Prostate gland (tissue), 2 donors: ENCODE data around the gene PTPRD.

ENCODE experiments used
- CTCF ChIP-seq, 4 experiments: fragments of 200-600 bp in 2 of 4; fragments of 450-650 bp in 2 of 4; sonication (generic) in 2 of 4; IDR thresholded peaks; 1 replicate in 3 of 4; 2 replicates in 1 of 4; pipeline ENCODE4 v1.5.1; 2016 to 2019; ENCODE audit warnings: antibody characterized with exemption in 4 of 4, mild to moderate bottlenecking in 2 of 4, moderate library complexity in 2 of 4
- POLR2A ChIP-seq: fragments of 450-650 bp; IDR thresholded peaks from one replicate; pipeline ENCODE4 v1.6.1; 2016; ENCODE audit warnings: antibody characterized with exemption, mild to moderate bottlenecking
- POLR2AphosphoS5 ChIP-seq: sonication (generic); formaldehyde crosslinking; IDR thresholded peaks from one replicate; pipeline ENCODE4 v1.6.1; 2017; ENCODE audit warnings: antibody characterized with exemption

- no peak for TF ChIP-seq CTCF (IDR thresholded peaks at IDR 0.05)
- TF ChIP-seq POLR2A = no peak
- TF ChIP-seq POLR2AphosphoS5 = no peak
Measured at GRCh38 chr9:10212702-10213101, 400.1 kb downstream of the PTPRD start.
